HAP-1 (cell line): Measurements from ENCODE around the gene OR2J1.
"Not testable (repeated sequence)": the region's sequence is repeated elsewhere in the genome, so short reads cannot be mapped to it uniquely, and the experiment has no call there.

Source experiments
- DNase-seq, 2 experiments: peaks; one replicate each; pipeline ENCODE4 v3.0.0-alpha.2; 2016 to 2020; ENCODE audit warnings: low spot score in 2 of 2
- H3K27me3 ChIP-seq: fragments of 250-450 bp; sonication (Bioruptor Pico); 2 replicates; pipeline ENCODE4 v1.5.1; 2020; ENCODE audit warnings: low read depth, mild to moderate bottlenecking, moderate library complexity
- H3K36me3 ChIP-seq: fragments of 250-450 bp; sonication (Bioruptor Pico); replicated peaks from 2 replicates; pipeline ENCODE4 v1.5.1; 2020; ENCODE audit warnings: mild to moderate bottlenecking
- H3K4me1 ChIP-seq: fragments of 250-450 bp; sonication (Bioruptor Pico); 2 replicates; pipeline ENCODE4 v1.5.1; 2020; ENCODE audit warnings: mild to moderate bottlenecking
- H3K4me3 ChIP-seq: fragments of 250-450 bp; sonication (Bioruptor Pico); 2 replicates; pipeline ENCODE4 v1.5.1; 2020; ENCODE audit warnings: mild to moderate bottlenecking, moderate library complexity
- H3K9me3 ChIP-seq: fragments of 250-450 bp; sonication (Bioruptor Pico); 2 replicates; pipeline ENCODE4 v1.5.1; 2020; ENCODE audit warnings: mild to moderate bottlenecking, moderate library complexity
- in situ Hi-C: fragments of 300-500 bp; cut with MboI; formaldehyde crosslinking; loops from 3 replicates; pipeline ENCODE4 v1.14.3; 2020; ENCODE audit warnings: low sequenced_read_pairs, inconsistent platforms, mixed read lengths

OR2J1 gene

DNA sequence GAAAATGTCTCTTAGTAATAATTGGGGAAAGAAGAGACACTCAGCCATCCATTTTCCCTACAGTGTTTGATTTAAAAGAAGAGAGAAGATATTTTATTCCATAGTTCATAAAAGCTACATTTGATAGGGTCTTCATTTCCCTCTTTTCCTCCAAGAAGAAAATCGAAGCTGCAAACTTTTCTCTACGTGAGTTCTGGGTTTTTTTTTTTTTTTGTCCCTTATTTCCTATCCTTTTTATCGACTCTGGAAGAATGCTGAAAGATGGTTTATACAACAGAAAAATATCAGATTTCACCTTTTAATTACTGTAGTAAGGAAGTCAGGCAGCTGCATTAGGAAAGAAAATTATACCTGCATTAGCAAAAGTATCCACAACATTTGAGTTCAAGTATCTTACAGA lies at the start of gene OR2J1:
OR2J1 (plus strand) TSS at position 301 of the 400 bp plus-strand sequence. CDS start 1,453 bp downstream, outside the sequence.
- Histone ChIP-seq H3K9me3 (no peaks in the 10 kb centered on the region), H3K4me1 (no peaks in the 10 kb centered on the region), H3K4me3 (no peak within 1 kb of the TSS), H3K36me3 (no peaks in the 10 kb centered on the region), H3K27me3 (peaks cover 13% of the 10 kb centered on the region)
- DNase-seq: no peak
- in situ Hi-C loops: no loop called here

DNA sequence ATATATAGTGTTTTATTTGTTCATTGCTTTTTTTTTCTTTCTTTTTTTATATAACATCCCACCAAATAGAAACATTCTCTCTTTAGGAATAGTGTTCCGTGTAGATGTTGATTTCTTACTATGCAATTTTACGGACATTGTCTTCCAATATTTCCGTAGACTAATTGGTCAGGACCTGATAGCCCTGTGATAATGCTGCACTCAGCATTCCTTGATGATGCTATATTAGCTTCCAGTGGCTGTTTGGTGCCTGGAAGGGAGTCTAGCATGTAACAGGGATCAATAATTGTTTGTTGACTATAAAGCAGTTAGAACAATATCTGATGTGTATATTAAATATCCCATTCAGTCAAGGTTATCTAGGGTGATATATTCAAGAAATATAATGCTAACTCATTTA lies 47.6 kb upstream of the OR2J1 start:
- DNase-seq: no peak
- Histone ChIP-seq H3K36me3 (no peaks in the 10 kb centered on the region), H3K4me1 (no peaks in the 10 kb centered on the region), H3K4me3 (no peak overlapping the region), H3K9me3 (no peaks in the 10 kb centered on the region), H3K27me3 (peaks cover 5% of the 10 kb centered on the region)
- in situ Hi-C loops: no loop called here

DNA sequence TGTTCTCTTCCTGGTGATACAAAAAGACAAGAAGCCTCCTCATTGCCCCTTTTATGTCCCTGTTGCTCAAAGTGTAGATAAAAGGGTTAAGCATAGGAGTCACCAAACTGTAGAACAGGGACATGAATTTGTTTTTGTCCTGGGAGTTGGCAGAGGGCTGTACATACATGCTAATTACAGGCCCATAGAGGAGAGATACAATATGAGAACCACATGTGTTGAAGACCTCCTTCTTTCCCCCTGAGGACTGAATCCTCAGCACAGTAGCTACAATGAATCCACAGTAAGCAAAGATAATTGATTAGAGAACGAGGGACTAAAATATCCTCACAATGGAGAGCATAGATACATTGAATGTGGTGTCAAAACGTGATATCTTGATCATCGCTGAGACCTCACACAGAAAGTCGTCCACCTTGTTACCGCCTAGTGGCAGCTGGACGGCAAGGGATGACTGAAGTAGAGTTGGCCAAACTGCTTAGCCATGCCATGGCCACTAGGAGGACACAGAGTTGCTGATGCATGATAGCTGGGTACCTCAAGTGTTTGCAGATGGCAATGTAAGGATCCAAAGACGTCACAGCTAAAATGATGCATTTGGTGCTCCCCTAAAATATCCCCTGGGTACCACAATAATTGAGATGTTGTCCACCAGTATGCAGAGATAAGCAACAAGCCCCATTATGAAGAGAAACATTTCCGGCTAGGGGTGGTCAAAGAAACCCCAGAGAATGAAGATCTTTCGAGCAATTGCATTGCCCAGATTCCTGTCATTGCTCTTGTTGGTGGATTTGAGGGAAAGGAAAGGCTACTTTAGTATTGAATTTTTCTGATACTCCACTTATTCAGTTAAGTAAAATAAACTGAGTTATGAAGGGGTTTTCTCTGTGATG lies 27.2 kb upstream of the OR2J1 start:
- no peak overlapping the region for H3K4me3 ChIP-seq
- H3K4me1 ChIP-seq: no peaks in the 10 kb centered on the region
- H3K36me3 ChIP-seq: no peaks in the 10 kb centered on the region
- H3K27me3 ChIP-seq: peaks cover 4% of the 10 kb centered on the region; the same call in 1 of the 2 replicates
- no peaks in the 10 kb centered on the region for H3K9me3 ChIP-seq
- peak; percentile 55 to 60 for DNase-seq
- in situ Hi-C loops: no loop called here

DNA sequence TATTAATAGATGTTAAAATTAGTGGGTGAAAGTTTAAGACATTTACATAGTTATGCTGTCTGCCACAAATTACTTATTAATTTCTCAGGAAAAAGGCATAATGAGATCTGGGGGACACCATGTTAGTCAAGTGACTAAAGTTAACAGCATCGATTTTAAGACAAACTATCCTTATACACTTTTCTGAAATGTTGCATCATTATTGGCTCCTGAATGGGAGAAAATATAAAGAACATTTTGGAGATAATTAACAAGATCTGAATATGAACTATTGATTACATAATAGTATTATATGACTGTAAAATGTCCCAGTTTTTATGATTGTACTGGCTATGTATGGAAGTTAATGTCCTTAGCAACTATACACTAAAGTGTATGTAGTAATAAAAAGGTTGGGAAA lies 20.1 kb upstream of the OR2J1 start:
- peaks cover 8% of the 10 kb centered on the region; the same call in 1 of the 2 replicates for H3K27me3 ChIP-seq
- no peaks in the 10 kb centered on the region for H3K4me1 ChIP-seq
- no peaks in the 10 kb centered on the region for H3K36me3 ChIP-seq
- no peak overlapping the region for H3K4me3 ChIP-seq
- in situ Hi-C loops: no loop called here
- DNase-seq: no peak
- no peaks in the 10 kb centered on the region for H3K9me3 ChIP-seq

DNA sequence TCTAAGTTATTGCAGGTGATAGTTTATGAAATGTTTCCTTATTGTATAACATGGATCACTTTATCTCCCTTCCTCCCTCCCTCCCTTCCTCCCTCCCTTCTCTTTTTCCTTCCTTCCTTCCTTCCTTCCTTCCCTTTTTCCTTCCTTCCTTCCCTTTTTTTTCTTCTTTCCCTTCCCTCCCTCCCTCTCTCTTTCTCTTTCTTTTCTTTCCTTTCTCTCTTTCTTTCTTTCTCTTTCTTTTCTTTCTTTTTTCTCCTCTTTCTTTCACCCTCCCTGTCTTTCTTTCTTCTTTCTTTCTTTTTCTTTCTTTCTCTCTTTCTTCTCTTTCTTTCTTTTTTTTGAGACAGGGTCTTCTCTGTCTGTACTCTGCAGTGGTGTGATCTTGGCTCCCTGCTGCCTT lies 18.0 kb upstream of the OR2J1 start:
- in situ Hi-C loops: no loop called here

DNA sequence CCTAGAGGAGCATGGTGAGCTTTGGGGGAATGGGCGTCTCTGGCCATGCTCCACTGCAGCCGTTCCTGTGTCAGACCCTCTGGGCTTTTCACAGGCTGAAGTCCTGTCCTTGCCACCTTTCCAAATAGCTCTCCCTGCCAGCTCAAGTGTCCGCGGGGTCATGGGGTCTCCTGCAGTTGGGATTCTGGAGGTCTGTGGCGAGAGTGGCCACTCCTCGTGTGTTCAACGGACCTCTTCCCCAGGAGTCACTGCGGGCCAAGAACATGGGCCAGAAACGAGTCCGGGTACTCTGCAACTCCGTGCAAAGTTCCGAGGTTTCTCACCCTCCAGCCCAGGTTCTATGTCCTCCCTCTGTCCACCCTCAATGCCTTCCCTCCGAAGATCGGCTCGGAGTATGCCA lies 16.8 kb upstream of the OR2J1 start:
- Histone ChIP-seq H3K9me3 (no peaks in the 10 kb centered on the region), H3K4me1 (no peaks in the 10 kb centered on the region), H3K27me3 (peaks cover 4% of the 10 kb centered on the region; the same call in 1 of the 2 replicates), H3K4me3 (no peak overlapping the region), H3K36me3 (no peaks in the 10 kb centered on the region)
- in situ Hi-C loops: no loop called here
- no peak for DNase-seq

More for the DNA sequence above, 18.0 kb upstream of the OR2J1 start:
- Histone ChIP-seq H3K27me3 (peaks cover 4% of the 10 kb centered on the region; the same call in 1 of the 2 replicates), H3K4me3 (no peak overlapping the region), H3K4me1 (no peaks in the 10 kb centered on the region), H3K9me3 (no peaks in the 10 kb centered on the region), H3K36me3 (no peaks in the 10 kb centered on the region)
- DNase-seq: no peak

DNA sequence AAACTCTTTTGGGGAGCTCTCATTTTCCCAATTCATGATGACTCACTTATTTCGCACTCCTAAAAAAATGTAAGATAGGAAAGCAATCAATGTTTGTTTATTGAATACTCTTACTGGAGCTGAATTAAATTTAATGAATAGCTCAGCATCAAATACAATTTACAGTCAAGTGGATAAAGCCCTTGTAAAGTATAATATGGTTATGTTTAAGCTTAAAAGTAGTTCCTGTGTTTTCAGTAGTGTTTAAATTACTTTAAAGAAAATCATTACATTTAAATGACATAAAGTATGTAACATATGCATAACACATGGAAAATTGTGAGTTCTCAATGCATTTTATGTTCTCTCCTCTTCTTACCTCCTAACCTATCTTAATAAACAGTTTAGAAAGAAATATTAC lies 12.1 kb upstream of the OR2J1 start, which contains the start of gene OR2B3:
OR2B3 (minus strand) TSS at position 101 of the 400 bp plus-strand sequence; CDS start at position 36, 65 bp downstream.
- Histone ChIP-seq H3K4me3 (no peak within 1 kb of the TSS), H3K9me3 (no peaks in the 10 kb centered on the region), H3K27me3 (no peaks in the 10 kb centered on the region), H3K4me1 (no peaks in the 10 kb centered on the region), H3K36me3 (no peaks in the 10 kb centered on the region)
- in situ Hi-C loops: no loop called here
- no peak for DNase-seq

DNA sequence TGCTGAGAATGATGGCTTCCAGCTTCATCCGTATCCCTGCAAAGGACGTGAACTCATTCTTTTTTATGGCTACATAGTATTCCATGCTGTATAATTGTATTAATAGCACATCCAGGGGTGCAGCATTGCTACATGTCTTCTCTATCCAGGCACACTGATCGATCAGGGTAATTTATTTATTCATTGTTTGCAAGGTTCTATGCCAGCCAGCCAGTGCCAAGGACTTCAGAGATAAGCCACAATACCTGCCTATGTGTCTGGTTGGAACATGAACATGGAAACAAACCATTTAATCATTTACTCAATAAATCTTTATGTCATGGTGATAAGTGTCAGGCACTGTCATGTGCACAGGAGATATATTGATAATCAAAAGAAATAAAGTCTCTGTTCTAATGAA lies 6.3 kb upstream of the OR2J1 start:
- Histone ChIP-seq H3K4me1 (no peaks in the 10 kb centered on the region), H3K27me3 (no peaks in the 10 kb centered on the region), H3K36me3 (no peaks in the 10 kb centered on the region), H3K9me3 (no peaks in the 10 kb centered on the region), H3K4me3 (no peak overlapping the region)
- in situ Hi-C loops: no loop called here
- no peak for DNase-seq

DNA sequence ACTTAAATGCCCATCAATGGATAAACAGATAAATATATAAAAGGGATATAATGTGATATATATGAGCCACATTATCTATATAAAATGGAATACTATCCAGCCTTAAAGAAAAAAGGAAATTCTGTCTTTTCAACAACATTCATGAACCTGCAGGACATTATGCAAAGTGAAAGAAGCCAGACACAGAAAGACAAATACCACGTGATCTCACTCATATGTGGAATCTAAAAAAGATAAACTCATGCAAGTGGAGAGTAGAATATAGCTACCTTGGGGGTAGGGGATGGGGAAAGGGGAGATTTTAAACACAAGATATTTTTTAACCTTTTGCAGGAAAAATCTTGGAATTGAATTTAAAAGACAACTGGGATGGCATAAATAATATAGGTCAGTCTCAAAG lies 1.5 kb upstream of the OR2J1 start:
- DNase-seq: no peak
- peaks cover 6% of the 10 kb centered on the region for H3K27me3 ChIP-seq

DNA sequence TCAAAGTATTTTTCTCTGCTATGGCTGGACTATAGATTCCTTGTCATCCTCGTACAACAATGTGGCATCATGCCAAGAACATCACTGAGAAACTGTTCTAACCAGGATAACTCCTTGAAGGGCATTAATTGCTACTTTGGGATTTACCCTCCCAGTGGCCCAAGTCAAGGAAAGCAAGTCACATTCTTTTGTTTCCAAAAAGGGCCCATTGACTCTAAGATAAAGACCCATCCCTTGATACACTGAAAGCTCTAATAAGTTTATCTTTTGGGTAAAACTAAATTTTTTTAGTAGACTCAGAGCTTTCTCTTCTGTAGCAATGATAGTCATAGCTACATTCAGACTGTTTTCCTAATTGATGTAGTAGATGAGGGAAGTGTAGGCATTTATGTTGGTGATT lies 8.5 kb downstream of the OR2J1 start, which contains the start of gene OR2J3:
OR2J3 (plus strand) TSS at position 301 of the 400 bp plus-strand sequence. CDS start 3,833 bp downstream, outside the sequence.
- in situ Hi-C loops: no loop called here
- Histone ChIP-seq H3K4me1 (no peaks in the 10 kb centered on the region), H3K9me3 (no peaks in the 10 kb centered on the region), H3K36me3 (no peaks in the 10 kb centered on the region), H3K27me3 (peaks cover 22% of the 10 kb centered on the region), H3K4me3 (no peak within 1 kb of the TSS)
- no peak for DNase-seq

More for the DNA sequence above, 1.5 kb upstream of the OR2J1 start:
- Histone ChIP-seq H3K4me3 (no peak overlapping the region), H3K9me3 (no peaks in the 10 kb centered on the region), H3K4me1 (no peaks in the 10 kb centered on the region), H3K36me3 (no peaks in the 10 kb centered on the region)
- in situ Hi-C loops: no loop called here

DNA sequence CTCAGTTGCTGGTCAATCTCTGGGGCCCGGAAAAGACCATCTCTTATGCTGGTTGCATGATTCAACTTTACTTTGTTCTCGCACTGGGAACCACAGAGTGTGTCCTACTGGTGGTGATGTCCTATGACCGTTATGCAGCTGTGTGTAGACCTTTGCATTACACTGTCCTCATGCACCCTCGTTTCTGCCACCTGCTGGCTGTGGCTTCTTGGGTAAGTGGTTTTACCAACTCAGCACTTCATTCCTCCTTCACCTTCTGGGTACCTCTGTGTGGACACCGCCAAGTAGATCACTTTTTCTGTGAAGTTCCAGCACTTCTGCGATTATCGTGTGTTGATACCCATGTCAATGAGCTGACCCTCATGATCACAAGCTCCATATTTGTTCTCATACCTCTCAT lies 12.8 kb downstream of the OR2J1 start:
- in situ Hi-C loops: no loop called here
- Histone ChIP-seq H3K4me3 (no peak overlapping the region), H3K4me1 (no peaks in the 10 kb centered on the region), H3K27me3 (peaks cover 8% of the 10 kb centered on the region; the same call in 1 of the 2 replicates), H3K9me3 (no peaks in the 10 kb centered on the region), H3K36me3 (no peaks in the 10 kb centered on the region)
- DNase-seq: no peak

DNA sequence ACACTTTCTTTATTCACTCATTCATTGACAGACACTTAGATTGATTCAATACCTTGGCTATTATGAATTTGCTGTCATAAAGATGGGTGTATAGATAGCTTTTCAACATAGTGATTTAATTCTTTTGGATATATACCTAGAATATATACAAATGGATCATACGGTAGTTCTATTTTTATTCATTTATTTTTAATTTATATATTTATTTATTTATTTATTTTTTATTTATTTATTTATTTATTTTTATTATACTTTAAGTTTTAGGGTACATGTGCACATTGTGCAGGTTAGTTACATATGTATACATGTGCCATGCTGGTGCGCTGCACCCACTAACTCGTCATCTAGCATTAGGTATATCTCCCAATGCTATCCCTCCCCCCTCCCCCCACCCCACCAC lies 15.7 kb downstream of the OR2J1 start:
- H3K36me3 ChIP-seq, DNase-seq, H3K9me3 ChIP-seq, in situ Hi-C loops, H3K27me3 ChIP-seq, H3K4me3 ChIP-seq, H3K4me1 ChIP-seq: not testable (repeated sequence)

DNA sequence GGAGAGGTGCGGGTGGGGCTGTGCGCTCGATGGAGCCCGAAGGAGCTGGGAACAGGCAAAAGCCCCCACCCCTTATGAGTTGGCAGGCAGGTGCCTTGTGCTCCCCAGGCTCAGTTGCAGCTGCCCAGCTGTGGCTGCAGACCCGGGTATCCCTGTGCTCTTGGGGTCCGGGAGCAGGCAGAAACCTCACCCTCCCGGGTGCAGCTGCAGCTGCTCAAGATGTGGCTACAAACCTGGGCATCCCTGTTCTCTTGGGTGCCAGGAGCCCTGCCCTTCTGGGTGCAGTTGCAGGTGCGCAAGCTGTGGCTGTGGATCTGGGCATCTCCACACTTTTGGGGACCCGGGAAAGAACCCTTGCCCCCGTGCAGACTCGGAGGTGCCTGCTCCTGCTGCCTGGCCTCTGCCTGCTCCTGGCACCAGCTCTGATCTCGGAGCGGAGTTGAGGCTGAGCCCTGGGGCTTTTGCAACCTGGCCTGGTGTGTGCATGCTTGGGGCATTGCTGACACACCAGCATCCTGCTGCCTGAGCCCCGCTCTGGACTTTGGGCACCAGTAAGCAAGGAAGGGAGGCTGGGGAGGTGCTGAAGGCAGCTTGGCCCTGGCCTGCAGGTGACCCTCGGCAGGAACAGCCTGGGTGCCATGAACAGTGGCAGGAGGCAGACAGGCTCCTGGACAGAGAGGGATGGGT lies 30.2 kb downstream of the OR2J1 start:
- no peaks in the 10 kb centered on the region for H3K4me1 ChIP-seq
- no peak for DNase-seq
- no peaks in the 10 kb centered on the region for H3K9me3 ChIP-seq
- in situ Hi-C loops: no loop called here
- H3K27me3 ChIP-seq: peaks cover 5% of the 10 kb centered on the region; the same call in 1 of the 2 replicates
- no peak overlapping the region for H3K4me3 ChIP-seq
- H3K36me3 ChIP-seq: no peaks in the 10 kb centered on the region

DNA sequence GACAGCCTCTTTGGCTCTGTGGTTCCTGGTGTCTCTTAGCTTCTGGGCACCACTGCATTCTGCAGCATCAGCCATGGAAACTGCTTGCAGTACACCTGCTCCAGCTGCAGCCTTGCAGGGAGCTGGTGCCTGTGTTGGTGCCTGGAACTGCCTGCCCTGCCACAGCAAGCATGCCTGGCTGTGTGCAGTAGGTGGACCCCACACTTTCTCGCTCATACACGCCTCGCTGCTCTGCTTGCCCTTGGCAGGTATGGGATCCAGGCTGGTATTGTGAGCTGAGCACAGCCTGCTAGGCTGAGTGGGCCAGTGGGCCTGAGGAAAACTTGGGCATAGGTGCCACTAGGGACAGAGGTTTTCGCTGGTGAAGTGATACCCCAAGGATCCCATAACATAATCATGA lies 31.4 kb downstream of the OR2J1 start:
- Histone ChIP-seq H3K9me3 (no peaks in the 10 kb centered on the region), H3K4me3 (no peak overlapping the region), H3K36me3 (no peaks in the 10 kb centered on the region), H3K27me3 (peaks cover 5% of the 10 kb centered on the region; the same call in 1 of the 2 replicates), H3K4me1 (no peaks in the 10 kb centered on the region)
- DNase-seq: no peak
- in situ Hi-C loops: no loop called here
